HG03135 (cell line): ENCODE results near the gene SLC18A3.

ENCODE experiments used
- ATAC-seq: cut with Tn5 transposase; IDR thresholded peaks from one replicate; pipeline ENCODE4 v1.9.1; 2021; ENCODE audit warnings: mild to moderate bottlenecking, moderate library complexity; ENCODE audit not compliant: unreplicated experiment

The SLC18A3 gene

DNA sequence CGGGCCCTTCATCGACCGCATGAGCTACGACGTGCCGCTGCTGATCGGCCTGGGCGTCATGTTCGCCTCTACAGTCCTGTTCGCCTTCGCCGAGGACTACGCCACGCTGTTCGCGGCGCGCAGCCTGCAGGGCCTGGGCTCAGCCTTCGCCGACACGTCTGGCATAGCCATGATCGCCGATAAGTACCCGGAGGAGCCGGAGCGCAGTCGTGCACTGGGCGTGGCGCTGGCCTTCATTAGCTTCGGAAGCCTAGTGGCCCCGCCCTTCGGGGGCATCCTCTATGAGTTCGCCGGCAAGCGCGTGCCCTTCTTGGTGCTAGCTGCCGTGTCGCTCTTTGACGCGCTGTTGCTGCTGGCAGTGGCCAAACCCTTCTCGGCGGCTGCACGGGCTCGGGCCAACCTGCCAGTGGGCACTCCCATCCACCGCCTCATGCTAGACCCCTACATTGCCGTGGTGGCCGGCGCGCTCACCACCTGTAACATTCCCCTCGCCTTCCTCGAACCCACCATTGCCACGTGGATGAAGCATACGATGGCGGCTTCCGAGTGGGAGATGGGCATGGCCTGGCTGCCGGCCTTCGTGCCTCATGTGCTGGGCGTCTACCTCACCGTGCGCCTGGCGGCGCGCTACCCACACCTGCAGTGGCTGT, 1.2 kb downstream of the SLC18A3 start:
- ATAC-seq: no peak

DNA sequence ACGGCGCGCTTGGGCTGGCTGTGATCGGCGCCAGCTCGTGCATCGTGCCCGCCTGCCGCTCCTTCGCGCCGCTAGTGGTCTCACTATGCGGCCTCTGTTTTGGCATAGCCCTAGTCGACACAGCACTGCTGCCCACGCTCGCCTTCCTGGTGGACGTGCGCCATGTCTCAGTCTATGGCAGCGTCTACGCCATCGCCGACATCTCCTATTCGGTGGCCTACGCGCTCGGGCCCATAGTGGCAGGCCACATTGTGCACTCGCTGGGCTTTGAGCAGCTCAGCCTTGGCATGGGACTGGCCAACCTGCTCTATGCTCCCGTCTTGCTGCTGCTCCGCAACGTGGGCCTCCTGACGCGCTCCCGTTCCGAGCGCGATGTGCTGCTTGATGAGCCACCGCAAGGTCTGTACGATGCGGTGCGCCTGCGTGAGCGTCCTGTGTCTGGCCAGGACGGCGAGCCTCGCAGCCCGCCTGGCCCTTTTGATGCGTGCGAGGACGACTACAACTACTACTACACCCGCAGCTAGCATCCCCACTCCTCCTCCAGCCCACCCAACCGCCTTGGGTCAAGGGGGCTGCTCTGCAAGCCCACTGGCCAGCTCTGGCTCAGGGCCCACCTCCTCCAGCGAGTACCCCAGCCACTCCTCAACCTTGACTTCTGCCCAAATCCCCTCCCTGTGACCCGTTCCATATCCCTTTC, 1.9 kb downstream of the SLC18A3 start:
- ATAC-seq: no peak

- ATAC-seq: no peak
These were observed 2.5 kb downstream of the SLC18A3 start for GRCh38 chr10:49612513-49613164.

- no peak for ATAC-seq
These were observed 3.2 kb downstream of the SLC18A3 start for GRCh38 chr10:49613165-49613881.

DNA sequence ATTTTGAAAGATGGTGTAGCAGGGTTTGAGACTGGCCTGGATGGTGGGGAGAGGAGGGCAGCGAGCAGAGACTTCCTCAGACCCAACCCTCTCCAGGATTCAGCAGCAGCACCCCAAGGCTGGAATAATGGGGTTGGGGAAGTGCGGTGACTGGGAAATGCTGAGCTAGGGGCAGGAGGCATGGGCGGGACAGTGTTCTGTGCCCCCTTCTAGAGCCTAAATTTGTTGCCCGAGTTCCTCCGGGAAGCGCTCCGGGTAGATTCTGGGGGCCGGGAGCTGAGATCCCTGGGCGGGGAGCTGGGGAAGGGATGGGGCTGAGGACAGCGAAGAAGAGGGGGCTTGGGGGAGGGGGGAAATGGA, 3.8 kb downstream of the SLC18A3 start, which contains the start of gene CHAT:
CHAT (plus strand) TSS at position 156 of the 360 bp plus-strand sequence; CDS start at position 309, 153 bp downstream.
- ATAC-seq: no peak

DNA sequence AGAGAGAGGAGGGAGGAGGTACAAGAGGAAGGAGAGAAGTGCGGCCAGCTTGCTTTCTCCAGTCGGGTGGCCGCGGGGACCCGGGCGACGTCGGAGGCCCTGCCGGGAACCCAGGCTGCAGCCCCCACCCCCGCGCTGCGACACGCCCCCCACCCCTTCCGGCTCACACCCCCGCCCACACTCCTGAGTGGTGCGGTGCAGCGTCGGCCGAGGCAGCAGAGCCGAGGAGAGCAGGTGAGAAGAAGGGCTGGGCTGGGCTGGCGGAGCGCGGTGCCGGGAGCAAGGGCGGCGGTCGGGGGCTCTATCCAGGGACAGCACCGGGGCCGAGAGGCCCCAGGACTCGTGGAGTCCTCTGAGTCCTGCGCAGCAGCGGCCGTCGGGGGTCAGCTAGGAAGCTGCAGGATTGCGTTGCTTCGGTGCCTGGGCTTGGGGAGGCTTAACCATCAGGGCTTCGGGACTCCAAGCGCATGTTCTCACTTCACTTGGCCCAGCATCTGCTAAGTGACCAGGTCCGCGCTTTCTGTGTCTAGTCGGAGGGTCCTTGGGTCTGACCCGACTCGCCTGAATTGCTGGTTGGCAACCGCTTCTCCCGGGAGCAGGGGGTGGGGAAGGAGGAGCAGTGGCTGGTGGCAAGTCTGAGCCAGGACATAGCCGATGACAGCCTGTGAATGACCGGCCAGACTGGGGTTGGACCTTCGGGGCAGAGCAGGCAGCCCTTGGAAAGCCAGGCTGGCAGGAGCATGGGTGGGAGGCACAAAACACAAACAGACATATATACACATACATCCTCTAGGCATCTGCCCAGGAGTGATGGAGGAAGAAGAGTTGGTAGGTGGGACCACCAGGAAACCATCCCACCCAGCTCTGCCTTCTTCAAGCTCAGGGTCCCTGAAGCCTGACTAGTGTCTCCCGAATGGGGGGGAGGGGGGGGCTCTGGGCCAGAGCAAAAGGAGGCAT, 4.4 kb downstream of the SLC18A3 start:
- ATAC-seq: no peak

DNA sequence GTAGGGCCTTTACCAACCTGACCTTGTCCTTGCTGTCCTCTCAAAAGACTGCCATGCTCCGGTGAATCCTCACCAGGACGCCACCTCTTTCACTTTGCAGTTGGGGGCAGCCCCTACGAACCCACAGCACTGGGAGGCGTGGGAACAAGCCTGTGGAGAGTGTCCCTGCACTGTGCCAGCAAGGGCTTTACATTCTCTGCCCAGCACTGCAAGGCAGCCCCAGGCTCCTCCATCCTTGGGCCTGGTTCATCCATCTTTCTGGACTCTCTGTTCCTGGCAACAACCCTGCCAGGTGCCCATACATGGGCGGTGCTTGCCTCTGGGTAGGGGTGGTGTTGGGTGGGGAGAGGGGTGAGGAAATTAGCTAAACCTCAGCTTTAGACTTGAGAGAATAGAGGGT, 5.1 kb downstream of the SLC18A3 start:
- no peak for ATAC-seq

DNA sequence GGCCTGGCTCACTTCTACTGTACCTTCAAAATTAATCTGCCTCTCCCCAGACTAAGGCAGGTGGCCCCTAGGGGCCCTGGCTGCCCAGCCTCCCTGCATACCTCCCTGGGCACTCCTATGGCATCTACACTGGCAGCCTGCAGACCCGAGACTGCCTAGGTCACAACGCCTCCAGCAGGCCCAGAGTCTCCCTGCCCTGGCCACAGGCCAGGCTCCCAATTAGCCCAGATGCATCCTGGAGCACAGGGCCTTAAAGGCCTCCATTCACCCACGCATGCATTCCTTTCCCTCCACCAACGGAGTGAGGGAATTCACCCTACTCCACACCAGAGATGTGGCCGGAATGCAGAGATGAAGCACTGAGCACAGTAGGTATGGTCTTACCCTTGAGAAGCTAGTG, 5.6 kb downstream of the SLC18A3 start:
- no peak for ATAC-seq

- ATAC-seq: no peak
These were observed 6.5 kb downstream of the SLC18A3 start for GRCh38 chr10:49616421-49617101.

GRCh38 chr10:49617121-49618020, 7.3 kb downstream of the SLC18A3 start:
- no peak for ATAC-seq

GRCh38 chr10:49618821-49619220, 8.7 kb downstream of the SLC18A3 start:
- ATAC-seq: no peak

GRCh38 chr10:49619613-49620012, 9.5 kb downstream of the SLC18A3 start:
- no peak for ATAC-seq

- no peak for ATAC-seq
These were observed 10.2 kb downstream of the SLC18A3 start for GRCh38 chr10:49620286-49620810.

- no peak for ATAC-seq
These were observed 10.8 kb downstream of the SLC18A3 start for GRCh38 chr10:49620841-49621378.

DNA sequence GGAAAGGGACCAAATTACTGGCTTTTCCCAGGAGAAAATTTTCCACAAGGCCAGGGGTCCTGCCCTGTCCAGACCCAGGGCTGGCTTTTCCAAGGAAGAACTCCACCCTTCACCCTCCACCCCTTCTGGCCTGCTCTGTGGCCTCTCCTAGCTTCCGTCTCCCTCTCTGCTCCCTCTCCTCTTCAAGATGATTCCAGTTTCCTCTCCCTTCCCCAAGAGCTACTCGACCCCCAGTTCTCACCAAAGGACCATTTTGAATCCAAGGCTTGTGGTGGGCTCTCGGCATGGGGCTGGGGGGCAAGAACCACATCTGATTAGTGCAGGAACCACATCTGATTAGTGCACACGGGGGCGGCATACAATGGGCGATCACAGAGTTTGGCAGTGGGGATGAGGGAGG, 11.5 kb downstream of the SLC18A3 start:
- no peak for ATAC-seq

DNA sequence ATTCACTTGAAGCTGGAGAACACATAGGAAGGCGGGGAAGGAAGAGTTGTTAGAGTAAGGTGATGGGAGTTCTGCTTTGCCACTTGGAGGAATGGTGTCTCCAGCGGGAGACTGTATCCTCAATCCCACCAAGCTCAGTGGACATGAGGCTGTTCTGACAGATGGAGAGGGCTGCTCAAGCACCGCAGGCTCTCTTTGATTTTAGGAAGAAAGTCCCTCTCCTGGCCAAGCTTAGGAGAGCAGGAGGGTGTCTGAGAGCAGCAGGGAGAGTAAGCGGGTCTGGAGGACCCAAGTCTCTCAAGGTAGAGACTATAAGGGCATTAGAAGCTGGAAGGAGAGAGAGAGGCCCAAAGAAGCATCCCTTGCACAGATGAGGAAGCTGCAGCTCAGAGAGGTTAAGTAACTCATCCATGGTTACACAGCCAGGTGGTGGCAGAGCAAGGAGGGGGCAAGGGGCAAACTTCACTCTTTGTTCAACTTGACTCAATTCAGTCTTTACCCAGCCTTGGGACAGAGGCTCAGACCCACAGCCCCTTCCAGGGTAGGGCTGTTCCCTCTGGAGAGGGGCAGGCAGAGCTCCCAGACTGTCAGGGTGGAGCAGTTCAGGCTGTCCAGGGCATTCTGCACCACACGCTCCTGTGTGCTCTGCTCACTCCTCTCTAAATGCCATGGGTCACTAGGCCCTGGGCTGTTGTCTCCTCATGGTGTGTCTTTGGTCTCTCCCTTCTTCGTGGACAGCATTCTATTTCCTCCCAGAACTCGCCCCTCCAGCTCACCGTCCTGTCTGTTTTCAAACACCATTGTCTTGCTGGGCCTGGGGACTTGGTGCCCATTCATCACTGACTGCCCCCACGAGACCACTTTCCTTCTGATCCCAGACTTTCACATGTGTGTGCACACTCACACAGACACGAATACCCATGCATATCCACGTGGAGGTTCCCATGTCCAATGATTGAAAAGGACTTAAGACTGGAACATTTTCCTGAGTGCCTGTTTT, 12.6 kb downstream of the SLC18A3 start:
- ATAC-seq: no peak

DNA sequence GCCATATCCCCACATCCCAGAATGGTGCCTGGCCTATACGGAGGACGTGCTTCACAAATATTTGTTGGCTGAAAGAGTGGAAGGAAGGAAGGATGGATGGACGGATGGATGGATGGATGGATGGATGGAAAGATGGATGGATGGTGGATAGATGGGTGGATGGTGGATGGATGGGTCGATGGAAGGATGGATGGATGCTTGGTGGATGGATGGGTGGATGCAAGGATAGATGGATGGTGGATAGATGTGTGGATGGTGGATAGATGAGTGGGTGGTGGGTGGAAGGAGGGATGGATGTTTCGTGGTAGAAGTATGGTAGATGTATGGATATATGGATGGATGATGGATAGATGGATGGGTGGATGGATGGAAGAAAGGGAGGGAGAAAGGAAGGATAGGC, 14.5 kb downstream of the SLC18A3 start:
- ATAC-seq: no peak
